Kidney (tissue), 14 donors: Measurements from ENCODE around the gene PITPNC1. TPM values are rescaled to one million over a fixed set of nuclear protein-coding genes. Genes with fewer than 3 reads are reported as not detected.

ENCODE experiments used
- DNase-seq, 5 donors: peaks; one replicate each; pipeline ENCODE4 v3.0.0-alpha.2; 2013 to 2020
- FAIRE-seq: peaks from 2 replicates; lab custom pipeline; 2012; peaks lifted over from hg19 to GRCh38; lab: Jason Lieb, UNC
- H3K27ac ChIP-seq, 2 donors: one replicate each; pipeline ENCODE4 v1.7.0; 2013; ENCODE audit warnings: low read depth in 2 of 2, low read length in 2 of 2, inconsistent platforms in 1 of 2
- H3K27me3 ChIP-seq: one replicate; pipeline ENCODE4 v1.7.1; 2013; ENCODE audit warnings: low read length, inconsistent platforms; ENCODE audit not compliant: control insufficient read depth, insufficient read depth
- H3K36me3 ChIP-seq, 3 donors: one replicate each; pipeline versions ENCODE4 v1.7.0 to v1.7.1; 2013; ENCODE audit warnings: low read length in 3 of 3, control low read depth in 1 of 3, inconsistent platforms in 1 of 3; ENCODE audit not compliant: insufficient read depth in 3 of 3, control insufficient read depth in 2 of 3
- H3K4me1 ChIP-seq, 3 donors: one replicate each; pipeline versions ENCODE4 v1.7.0 to v1.7.1; 2013; ENCODE audit warnings: low read length in 3 of 3, inconsistent platforms in 1 of 3, low read depth in 1 of 3; ENCODE audit not compliant: control insufficient read depth in 2 of 3, insufficient read depth in 2 of 3
- H3K4me3 ChIP-seq, 3 donors: one replicate each; pipeline versions ENCODE4 v1.7.0 to v1.8.1; 2013; ENCODE audit warnings: low read length in 3 of 3, control low read depth in 1 of 3, inconsistent platforms in 1 of 3
- H3K9ac ChIP-seq, 3 donors: one replicate each; pipeline versions ENCODE4 v1.7.0 to v1.7.1; 2013; ENCODE audit warnings: low read length in 3 of 3, control low read depth in 1 of 3, inconsistent platforms in 1 of 3
- H3K9me3 ChIP-seq, 3 donors: one replicate each; pipeline versions ENCODE4 v1.7.0 to v1.7.1; 2013; ENCODE audit warnings: low read length in 3 of 3, control low read depth in 1 of 3, inconsistent platforms in 1 of 3; ENCODE audit not compliant: control insufficient read depth in 2 of 3, insufficient read depth in 1 of 3
- intact Hi-C: fragments of 100-400 bp; cut with DNase I; formaldehyde crosslinking; loops from one replicate; pipeline ENCODE4 v1.11.1; 2022
- polyA plus RNA-seq: library from polyadenylated mRNA; stranded (reverse); fragments of 350-450 nt; fragmentation: Illumina TruSeq; extraction: RNeasy Lipid Tissue Mini Kit (QIAGEN cat#74804); gene quantifications from one replicate; pipeline ENCODE4 v1.2.3, GENCODE V29; 2014; ENCODE audit warnings: low read depth, low replicate concordance; ENCODE audit not compliant: insufficient read depth
- total RNA-seq: library from RNA; stranded (reverse); fragmentation: NEBNext Ultra II Directional; extraction: Animal tissue kit (Norgen Biotek cat#: 25700); gene quantifications from one replicate; pipeline ENCODE4 v1.2.1, GENCODE V29; 2021
- TF ChIP-seq, protein P1 (sequence below): IDR thresholded peaks from 3 replicates; pipeline ENCODE4 v1.5.1; 2012; ENCODE audit warnings: mild to moderate bottlenecking, moderate library complexity, borderline replicate concordance; ENCODE audit not compliant: insufficient read depth; ENCODE audit errors: extremely low read depth
- donor health status: control.
- donor health status: control.
- donor health status: control.
- donor health status: control.
- donor health status: control.
- donor health status: DM: yes; HTN: yes; CAD: no.
- donor health status: Normal renal cell carcinoma (clear cell type).

PITPNC1 gene
- total and polyA plus RNA-seq, 2 donors from 2014 or later = 14.2 to 41.3 TPM

DNA sequence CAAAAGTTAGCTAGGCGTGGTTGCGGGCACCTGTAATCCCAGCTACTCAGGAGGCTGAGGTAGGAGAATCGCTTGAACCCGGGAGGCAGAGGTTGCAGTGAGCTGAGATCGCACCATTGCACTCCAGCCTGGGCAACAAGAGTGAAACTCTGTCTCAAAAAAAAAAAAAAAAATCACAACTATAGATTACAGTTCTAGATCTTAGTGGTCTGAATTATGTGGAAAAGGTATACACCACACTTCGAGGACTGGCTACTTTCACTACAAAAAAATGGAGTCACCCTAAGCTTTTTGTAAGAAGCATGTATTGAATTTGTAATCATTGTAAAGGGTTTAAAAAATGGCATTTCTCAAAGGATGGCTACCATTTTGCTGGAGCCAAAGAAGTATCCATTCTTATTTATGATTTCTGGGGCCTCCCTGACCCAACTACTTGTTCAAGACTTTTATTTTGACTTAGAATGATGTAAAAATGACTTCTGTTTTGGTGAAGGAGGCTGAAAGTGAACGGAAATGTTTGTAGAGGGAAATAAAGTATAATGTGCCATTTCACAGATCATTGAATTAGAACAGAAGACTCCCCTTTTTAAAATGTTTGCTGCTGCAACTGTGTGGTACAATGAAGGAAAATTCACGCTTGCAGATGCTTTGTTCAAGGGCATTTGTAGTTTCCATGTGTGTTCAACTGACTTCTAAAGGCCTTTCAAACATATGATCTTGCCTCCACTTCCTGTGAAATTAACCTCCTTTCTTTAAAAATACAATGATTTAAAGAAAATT is 303.6 kb downstream of the PITPNC1 start:
- no peak for FAIRE-seq
- DNase-seq = peak in 2 of 5 donors; percentile 27 to 41
- H3K36me3 ChIP-seq = no peaks in the 10 kb centered on the region
- TF ChIP-seq, protein P1, sequence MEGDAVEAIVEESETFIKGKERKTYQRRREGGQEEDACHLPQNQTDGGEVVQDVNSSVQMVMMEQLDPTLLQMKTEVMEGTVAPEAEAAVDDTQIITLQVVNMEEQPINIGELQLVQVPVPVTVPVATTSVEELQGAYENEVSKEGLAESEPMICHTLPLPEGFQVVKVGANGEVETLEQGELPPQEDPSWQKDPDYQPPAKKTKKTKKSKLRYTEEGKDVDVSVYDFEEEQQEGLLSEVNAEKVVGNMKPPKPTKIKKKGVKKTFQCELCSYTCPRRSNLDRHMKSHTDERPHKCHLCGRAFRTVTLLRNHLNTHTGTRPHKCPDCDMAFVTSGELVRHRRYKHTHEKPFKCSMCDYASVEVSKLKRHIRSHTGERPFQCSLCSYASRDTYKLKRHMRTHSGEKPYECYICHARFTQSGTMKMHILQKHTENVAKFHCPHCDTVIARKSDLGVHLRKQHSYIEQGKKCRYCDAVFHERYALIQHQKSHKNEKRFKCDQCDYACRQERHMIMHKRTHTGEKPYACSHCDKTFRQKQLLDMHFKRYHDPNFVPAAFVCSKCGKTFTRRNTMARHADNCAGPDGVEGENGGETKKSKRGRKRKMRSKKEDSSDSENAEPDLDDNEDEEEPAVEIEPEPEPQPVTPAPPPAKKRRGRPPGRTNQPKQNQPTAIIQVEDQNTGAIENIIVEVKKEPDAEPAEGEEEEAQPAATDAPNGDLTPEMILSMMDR = no peak
- intact Hi-C loops = no loop called here
- H3K9ac ChIP-seq = no peak overlapping the region
- H3K27me3 ChIP-seq = no peaks in the 10 kb centered on the region
- no peak overlapping the region for H3K4me3 ChIP-seq
- no peak overlapping the region for H3K27ac ChIP-seq
- H3K9me3 ChIP-seq = no peaks in the 10 kb centered on the region
- no peaks in the 10 kb centered on the region for H3K4me1 ChIP-seq

DNA sequence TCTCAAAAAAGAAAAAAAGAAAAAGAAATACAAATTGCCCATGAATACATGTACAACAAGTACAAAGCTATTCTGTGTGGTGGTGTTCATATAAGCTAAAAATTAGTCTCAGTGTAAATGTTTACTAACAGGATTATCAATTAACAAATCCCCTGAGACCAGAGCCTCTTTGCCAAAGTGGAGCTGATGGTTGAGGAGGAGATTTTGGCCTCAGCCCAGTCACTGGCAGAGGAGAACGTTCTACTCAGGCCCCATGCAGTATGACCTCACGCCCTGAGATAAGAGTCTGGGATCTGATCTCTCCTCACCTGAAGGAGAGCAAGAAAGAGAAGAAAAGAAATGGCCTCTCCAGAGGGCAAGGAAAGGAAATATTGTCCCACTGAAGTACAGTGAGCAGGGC is 305.1 kb downstream of the PITPNC1 start:
- Histone ChIP-seq H3K9me3 (no peaks in the 10 kb centered on the region), H3K4me1 (no peaks in the 10 kb centered on the region), H3K4me3 (no peak overlapping the region), H3K9ac (no peak overlapping the region), H3K36me3 (no peaks in the 10 kb centered on the region), H3K27me3 (no peaks in the 10 kb centered on the region), H3K27ac (no peak overlapping the region)
- no peak for DNase-seq
- intact Hi-C loops = no loop called here
- FAIRE-seq = no peak
- TF ChIP-seq, protein P1 = no peak

GRCh38 chr17:67685351-67685750 is 308.3 kb downstream of the PITPNC1 start:
- intact Hi-C loops = no loop called here
- FAIRE-seq (no peak), DNase-seq (no peak)
- Histone ChIP-seq H3K27ac (no peak overlapping the region), H3K9ac (no peak overlapping the region), H3K27me3 (no peaks in the 10 kb centered on the region), H3K4me1 (no peaks in the 10 kb centered on the region), H3K4me3 (no peak overlapping the region), H3K36me3 (no peaks in the 10 kb centered on the region), H3K9me3 (no peaks in the 10 kb centered on the region)
- TF ChIP-seq, protein P1 = no peak
